ENCODE measurements around the gene ETV2.

Gene ETV2

DNA sequence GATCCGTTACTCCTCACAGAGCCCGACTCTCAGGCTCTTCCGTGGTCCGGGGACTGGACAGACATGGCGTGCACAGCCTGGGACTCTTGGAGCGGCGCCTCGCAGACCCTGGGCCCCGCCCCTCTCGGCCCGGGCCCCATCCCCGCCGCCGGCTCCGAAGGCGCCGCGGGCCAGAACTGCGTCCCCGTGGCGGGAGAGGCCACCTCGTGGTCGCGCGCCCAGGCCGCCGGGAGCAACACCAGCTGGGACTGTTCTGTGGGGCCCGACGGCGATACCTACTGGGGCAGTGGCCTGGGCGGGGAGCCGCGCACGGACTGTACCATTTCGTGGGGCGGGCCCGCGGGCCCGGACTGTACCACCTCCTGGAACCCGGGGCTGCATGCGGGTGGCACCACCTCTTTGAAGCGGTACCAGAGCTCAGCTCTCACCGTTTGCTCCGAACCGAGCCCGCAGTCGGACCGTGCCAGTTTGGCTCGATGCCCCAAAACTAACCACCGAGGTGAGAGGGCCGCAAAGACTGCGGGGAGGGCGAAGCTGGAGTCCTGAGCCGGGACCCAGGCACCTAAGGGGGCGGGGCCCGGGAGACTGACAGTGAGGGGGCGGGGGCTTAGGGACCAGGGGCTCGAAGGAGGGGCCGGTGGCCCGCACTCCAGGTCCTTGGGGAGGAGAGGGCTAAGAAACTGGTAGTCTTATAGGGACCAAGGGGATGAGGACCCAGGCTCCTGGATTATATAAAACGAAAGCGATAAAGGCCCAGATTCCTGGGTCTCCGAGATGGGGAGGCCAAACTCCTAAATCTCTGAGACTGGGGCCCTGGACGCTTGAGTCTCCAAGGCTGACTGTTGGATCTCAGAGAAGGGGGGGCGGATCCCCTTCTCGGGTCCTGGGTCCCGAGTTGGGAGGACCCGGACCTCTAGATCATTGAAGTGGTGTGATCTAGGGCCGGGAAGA, 2.0 kb downstream of the ETV2 start:
- peak; percentile 79 for DNase-seq (ENCODE audit: extremely low spot score)
- TF ChIP-seq SP1 (IDR thresholded peaks at IDR 0.05) (no peak; the same call in 1 of the 2 replicates), ARNT (IDR thresholded peaks at IDR 0.05) (0 out of 2 replicates have a peak, but pooled peaks have one; percentile 6), CTBP1 (IDR thresholded peaks at IDR 0.05; ENCODE audit: borderline replicate concordance) (no peak), ZNF384 (IDR thresholded peaks at IDR 0.05) (no peak), HDGF (IDR thresholded peaks at IDR 0.05; ENCODE audit: borderline replicate concordance) (no peak), LEF1 (IDR thresholded peaks at IDR 0.05; ENCODE audit: borderline replicate concordance) (no peak), L3MBTL2 (conservative IDR thresholded peaks at IDR 0.05) (peak; percentile 78), BHLHE40 (IDR thresholded peaks at IDR 0.05; ENCODE audit: borderline replicate concordance) (peak; percentile 77; the same call in 1 of the 2 replicates), NFRKB (IDR thresholded peaks at IDR 0.05) (no peak), ELF4 (IDR thresholded peaks at IDR 0.05) (no peak), TARDBP (IDR thresholded peaks at IDR 0.05) (no peak), FOXM1 (IDR thresholded peaks at IDR 0.05; ENCODE audit: borderline replicate concordance) (0 out of 2 replicates have a peak, but pooled peaks have one; percentile 27), SUZ12 (IDR thresholded peaks at IDR 0.05) (no peak), FOXK2 (IDR thresholded peaks at IDR 0.05) (no peak), FOXA1 (IDR thresholded peaks at IDR 0.05) (no peak)
- TF ChIP-seq, protein P1, sequence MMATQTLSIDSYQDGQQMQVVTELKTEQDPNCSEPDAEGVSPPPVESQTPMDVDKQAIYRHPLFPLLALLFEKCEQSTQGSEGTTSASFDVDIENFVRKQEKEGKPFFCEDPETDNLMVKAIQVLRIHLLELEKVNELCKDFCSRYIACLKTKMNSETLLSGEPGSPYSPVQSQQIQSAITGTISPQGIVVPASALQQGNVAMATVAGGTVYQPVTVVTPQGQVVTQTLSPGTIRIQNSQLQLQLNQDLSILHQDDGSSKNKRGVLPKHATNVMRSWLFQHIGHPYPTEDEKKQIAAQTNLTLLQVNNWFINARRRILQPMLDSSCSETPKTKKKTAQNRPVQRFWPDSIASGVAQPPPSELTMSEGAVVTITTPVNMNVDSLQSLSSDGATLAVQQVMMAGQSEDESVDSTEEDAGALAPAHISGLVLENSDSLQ (IDR thresholded peaks at IDR 0.05): peak; percentile 93
- ChIA-PET CTCF (no interaction called here), POLR2A (interaction anchor here (0.6 to 2.6 kb wide), 19 partner anchors 9 to 571 kb away, joined by 3 to 16 read pairs (median 4); partner anchors contain the start of genes HAUS5, LIN37, PSENEN and RBM42)

DNA sequence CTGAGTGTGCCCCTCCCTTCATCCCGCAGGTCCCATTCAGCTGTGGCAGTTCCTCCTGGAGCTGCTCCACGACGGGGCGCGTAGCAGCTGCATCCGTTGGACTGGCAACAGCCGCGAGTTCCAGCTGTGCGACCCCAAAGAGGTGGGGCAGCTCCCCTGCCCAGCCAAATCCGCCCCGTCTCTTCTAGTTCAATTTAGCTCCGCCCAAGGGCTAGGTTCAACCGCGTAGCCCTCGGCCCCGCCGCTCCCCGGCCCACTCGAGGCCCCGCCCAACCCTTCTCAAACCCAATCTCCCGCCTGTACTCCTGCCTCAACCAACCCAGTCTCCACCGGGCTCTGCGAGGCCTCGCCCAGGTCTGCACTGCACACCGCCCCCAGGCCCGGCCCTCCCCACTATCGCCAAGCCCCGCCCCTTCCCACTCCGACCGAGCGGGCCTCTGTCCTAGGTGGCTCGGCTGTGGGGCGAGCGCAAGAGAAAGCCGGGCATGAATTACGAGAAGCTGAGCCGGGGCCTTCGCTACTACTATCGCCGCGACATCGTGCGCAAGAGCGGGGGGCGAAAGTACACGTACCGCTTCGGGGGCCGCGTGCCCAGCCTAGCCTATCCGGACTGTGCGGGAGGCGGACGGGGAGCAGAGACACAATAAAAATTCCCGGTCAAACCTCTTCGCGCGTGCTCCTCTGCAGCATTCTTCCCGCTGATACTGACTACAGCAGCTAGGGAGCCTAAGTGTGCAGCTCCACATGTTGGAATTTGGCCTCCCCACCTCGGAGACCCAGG, 2.9 kb downstream of the ETV2 start:
- ChIA-PET POLR2A (interaction anchor here (0.6 to 2.6 kb wide), 24 partner anchors 10 to 570 kb away, joined by 3 to 16 read pairs (median 4); partner anchors contain the start of genes HAUS5, LIN37, PSENEN and RBM42), CTCF (interaction anchor here (1.0 to 1.5 kb wide), 2 partner anchors 134 to 287 kb away, joined by 3 read pairs; no protein-coding TSS in a partner anchor)
- TF ChIP-seq L3MBTL2 (conservative IDR thresholded peaks at IDR 0.05) (peak; percentile 90), ELF4 (IDR thresholded peaks at IDR 0.05) (no peak)
- peak; percentile 91 for DNase-seq (ENCODE audit: extremely low spot score)

DNA sequence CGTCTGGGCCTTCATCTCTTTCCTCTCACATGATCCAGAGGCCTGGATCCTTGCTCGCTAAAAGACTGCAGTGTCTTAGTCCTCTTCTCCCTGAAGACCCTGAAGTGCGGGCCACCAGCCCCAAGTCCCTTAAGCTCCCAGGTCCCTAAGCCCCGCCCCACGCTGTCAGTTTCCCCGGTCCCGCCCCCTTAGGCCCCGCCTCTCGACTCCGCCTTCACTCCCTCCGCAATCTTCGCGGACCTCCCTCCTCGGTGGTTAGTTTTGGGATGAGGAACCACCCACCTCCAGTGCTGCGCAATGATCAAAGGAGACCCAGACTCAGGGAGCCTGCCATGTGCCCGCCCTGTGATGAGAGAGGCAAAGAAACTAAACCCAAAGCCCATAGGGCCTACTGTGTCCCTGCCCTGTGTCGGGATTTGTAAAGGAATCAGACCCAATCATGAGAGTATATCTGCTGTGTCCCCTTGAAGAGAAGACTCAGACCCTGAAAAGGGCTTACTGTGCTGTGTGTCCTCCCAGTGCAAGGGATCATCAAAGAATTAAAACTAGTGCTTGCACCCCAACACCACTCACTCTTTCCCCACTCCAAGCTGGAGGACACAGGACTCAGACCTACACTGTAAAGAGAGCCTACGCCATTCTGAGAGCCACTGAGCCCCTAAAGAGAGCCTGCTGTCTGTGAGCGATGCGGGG, 3.6 kb downstream of the ETV2 start:
- CTCF ChIA-PET: interaction anchor here (1.0 to 1.5 kb wide), 2 partner anchors 135 to 286 kb away, joined by 3 read pairs; no protein-coding TSS in a partner anchor
- no peak for TF ChIP-seq BHLHE40 (IDR thresholded peaks at IDR 0.05; ENCODE audit: borderline replicate concordance)
- TF ChIP-seq SUZ12 (IDR thresholded peaks at IDR 0.05): no peak
- TF ChIP-seq SP1 (IDR thresholded peaks at IDR 0.05): no peak
- TF ChIP-seq FOXK2 (IDR thresholded peaks at IDR 0.05): no peak
- no peak for TF ChIP-seq FOXA1 (IDR thresholded peaks at IDR 0.05)
- TF ChIP-seq, protein P1 (IDR thresholded peaks at IDR 0.05): peak; percentile 67
- TF ChIP-seq TARDBP (IDR thresholded peaks at IDR 0.05): no peak
- no peak for TF ChIP-seq NFRKB (IDR thresholded peaks at IDR 0.05)
- POLR2A ChIA-PET: interaction anchor here (0.8 to 2.6 kb wide), 13 partner anchors 9 to 103 kb away, joined by 3 to 16 read pairs (median 5); partner anchors contain the start of genes HAUS5, LIN37, PSENEN and U2AF1L4
- DNase-seq (ENCODE audit: extremely low spot score): peak; percentile 70

DNA sequence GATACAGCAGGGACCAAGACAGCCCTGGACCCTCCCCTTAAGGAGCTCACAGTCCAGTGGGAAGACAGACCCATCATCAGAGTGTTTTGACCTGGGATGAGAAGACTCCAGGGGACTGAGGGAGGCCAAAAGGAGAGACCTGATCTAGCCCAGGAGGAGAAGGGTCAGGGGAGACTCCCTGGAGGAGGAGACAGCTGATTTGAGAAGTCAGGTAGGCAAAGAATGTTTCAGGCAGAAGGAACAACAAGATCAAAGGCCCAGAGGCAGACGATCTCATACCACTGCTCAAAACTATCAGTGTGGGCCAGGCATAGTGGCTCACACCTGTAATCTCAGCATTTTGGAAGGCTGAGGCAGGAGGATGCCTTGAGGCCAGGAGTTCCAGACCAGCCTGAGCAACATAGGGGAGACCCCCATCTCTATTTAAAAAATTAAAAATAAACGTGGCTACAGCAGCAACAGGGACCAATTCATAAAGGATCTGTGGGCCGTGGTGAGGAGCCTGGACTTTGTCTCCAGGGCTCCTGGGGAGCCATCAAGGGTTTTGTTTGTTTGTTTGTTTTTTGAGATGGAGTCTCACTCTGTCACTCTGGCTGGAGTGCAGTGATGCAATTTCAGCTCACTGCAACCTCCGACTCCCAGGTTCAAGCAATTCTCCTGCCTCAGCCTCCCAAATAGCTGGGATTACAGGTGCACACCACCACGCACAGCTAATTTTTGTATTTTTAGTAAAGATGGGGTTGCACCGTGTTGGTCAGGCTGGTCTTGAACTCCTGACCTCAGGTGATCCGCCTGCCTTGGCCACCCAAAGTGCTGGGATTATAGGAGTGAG, 4.4 kb downstream of the ETV2 start:
- no peak for TF ChIP-seq HDGF (IDR thresholded peaks at IDR 0.05; ENCODE audit: borderline replicate concordance)
- TF ChIP-seq CTBP1 (IDR thresholded peaks at IDR 0.05; ENCODE audit: borderline replicate concordance): no peak
- TF ChIP-seq LEF1 (IDR thresholded peaks at IDR 0.05; ENCODE audit: borderline replicate concordance): no peak
- TF ChIP-seq ARNT (IDR thresholded peaks at IDR 0.05): no peak
- TF ChIP-seq L3MBTL2 (conservative IDR thresholded peaks at IDR 0.05): no peak
- no peak for TF ChIP-seq NFRKB (IDR thresholded peaks at IDR 0.05)
- TF ChIP-seq, protein P1 (IDR thresholded peaks at IDR 0.05): no peak
- no peak for TF ChIP-seq SUZ12 (IDR thresholded peaks at IDR 0.05)
- TF ChIP-seq FOXA1 (IDR thresholded peaks at IDR 0.05): no peak
- no peak for TF ChIP-seq ELF4 (IDR thresholded peaks at IDR 0.05)
- TF ChIP-seq FOXK2 (IDR thresholded peaks at IDR 0.05): no peak
- TF ChIP-seq SP1 (IDR thresholded peaks at IDR 0.05): no peak
- TF ChIP-seq BHLHE40 (IDR thresholded peaks at IDR 0.05; ENCODE audit: borderline replicate concordance): no peak
- no peak for TF ChIP-seq ZNF384 (IDR thresholded peaks at IDR 0.05)
- TF ChIP-seq TARDBP (IDR thresholded peaks at IDR 0.05): no peak
- no peak for TF ChIP-seq FOXM1 (IDR thresholded peaks at IDR 0.05; ENCODE audit: borderline replicate concordance)
- ChIA-PET CTCF (interaction anchor here (1.5 kb wide), 1 partner anchor 136 kb away, joined by 3 read pairs; no protein-coding TSS in a partner anchor), POLR2A (interaction anchor here (1.0 kb wide), 1 partner anchor 102 kb away, joined by 3 read pairs; the partner anchor contains the start of gene LIN37)
- DNase-seq (ENCODE audit: extremely low spot score): no peak
